Left lung (tissue), 10 donors: ENCODE measurements around the gene CLIC4. TPM values are rescaled to one million over a fixed set of nuclear protein-coding genes. Genes with fewer than 3 reads are reported as not detected.
"Not testable (repeated sequence)": the region's sequence is repeated elsewhere in the genome, so short reads cannot be mapped to it uniquely, and the experiment has no call there.

ENCODE experiments used
- ATAC-seq: fragments of 200-7000 bp; cut with Tn5 transposase; one replicate; pipeline ENCODE4 v1.9.1; 2020; ENCODE audit warnings: moderate library complexity
- DNase-seq, 4 donors: peaks; one replicate each; pipeline ENCODE4 v3.0.0-alpha.2; 2013 to 2020
- H3K27ac ChIP-seq, 2 donors: fragments of 200-600 bp; sonication (generic) in 1 of 2; one replicate each; pipeline versions ENCODE4 v1.5.0 to v1.8.0; 2020 to 2021
- H3K27me3 ChIP-seq, 2 donors: fragments of 200-600 bp; sonication (generic) in 1 of 2; one replicate each; pipeline versions ENCODE4 v1.5.0 to v1.8.0; 2020 to 2021
- H3K36me3 ChIP-seq, 2 donors: fragments of 200-600 bp; sonication (generic) in 1 of 2; one replicate each; pipeline versions ENCODE4 v1.5.0 to v1.8.0; 2020 to 2021
- H3K4me1 ChIP-seq, 2 donors: fragments of 200-600 bp; one replicate each; pipeline ENCODE4 v1.8.0; 2021
- H3K4me3 ChIP-seq, 2 donors: fragments of 200-600 bp; sonication (generic) in 1 of 2; one replicate each; pipeline versions ENCODE4 v1.5.0 to v1.8.0; 2020 to 2021; ENCODE audit warnings: mild to moderate bottlenecking in 1 of 2
- H3K9me3 ChIP-seq, 2 donors: fragments of 200-600 bp; sonication (generic) in 1 of 2; one replicate each; pipeline versions ENCODE4 v1.5.0 to v1.8.0; 2020 to 2021
- intact Hi-C, 2 donors: fragments of 100-400 bp; cut with DNase I; formaldehyde crosslinking; loops; one replicate each; pipeline versions ENCODE4 v1.11.2 to v1.14.2; 2022
- polyA plus RNA-seq, 6 donors: library from polyadenylated mRNA; unstranded; fragments of 120-200 nt; gene quantifications; one replicate each; pipeline ENCODE4 v1.2.1, GENCODE V29; 2013; ENCODE audit not compliant: insufficient read length in 6 of 6
- total RNA-seq, 2 donors: library from RNA; stranded (reverse); fragmentation: NEBNext Ultra II Directional; extraction: Animal tissue kit (Norgen Biotek cat#: 25700); gene quantifications; one replicate each; pipeline ENCODE4 v1.2.1, GENCODE V29; 2021
- TF ChIP-seq, protein P1 (sequence below), 2 donors: fragments of 200-600 bp; sonication (generic) in 1 of 2; IDR thresholded peaks; one replicate each; pipeline versions ENCODE4 v1.5.0 to v1.8.0; 2021; ENCODE audit warnings: antibody characterized with exemption in 2 of 2
- donor health status: DM: no; HTN: yes; CAD: no.
- donor health status: DM: no; HTN: no; CAD: no.

The CLIC4 gene
- total and polyA plus RNA-seq, 8 donors = 158 to 257 (median 224) TPM

DNA sequence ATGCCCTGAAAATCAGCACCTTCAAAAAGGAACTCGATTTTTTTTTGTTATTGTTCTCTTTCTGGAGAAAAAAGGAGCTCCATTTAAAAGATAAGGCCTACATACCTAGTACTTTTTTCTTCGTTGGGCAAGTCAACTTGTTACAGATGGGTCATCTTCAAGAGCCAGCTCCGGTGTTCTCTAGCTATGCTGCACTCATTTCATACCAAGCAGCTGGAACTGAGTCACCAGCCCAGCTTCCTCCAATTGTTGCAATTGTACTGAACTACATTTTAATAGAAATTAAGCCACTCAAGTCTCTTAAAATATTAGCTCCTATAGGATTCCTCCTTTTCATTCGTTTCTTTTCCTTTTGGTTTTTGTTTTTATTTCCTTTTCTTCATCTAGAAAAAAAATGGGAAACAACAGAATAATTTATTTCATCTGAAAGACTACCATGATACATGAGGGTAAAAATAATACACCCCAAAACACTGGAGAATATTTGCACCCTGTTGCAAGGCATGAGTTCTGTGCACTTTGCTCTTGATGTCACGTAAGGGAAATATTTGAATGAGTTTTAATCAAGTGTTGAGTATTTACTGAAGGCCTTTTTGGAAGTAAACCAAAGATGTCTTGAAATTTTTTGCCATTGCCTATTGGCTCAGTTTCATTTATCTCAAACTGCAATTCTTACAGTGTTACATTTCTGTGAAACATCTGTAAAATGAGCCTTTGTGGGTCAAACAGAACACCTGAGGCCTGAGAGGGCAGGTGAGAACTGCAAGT lies 60.5 kb downstream of the CLIC4 start:
- no peaks in the 10 kb centered on the region for H3K27me3 ChIP-seq
- TF ChIP-seq, protein P1, sequence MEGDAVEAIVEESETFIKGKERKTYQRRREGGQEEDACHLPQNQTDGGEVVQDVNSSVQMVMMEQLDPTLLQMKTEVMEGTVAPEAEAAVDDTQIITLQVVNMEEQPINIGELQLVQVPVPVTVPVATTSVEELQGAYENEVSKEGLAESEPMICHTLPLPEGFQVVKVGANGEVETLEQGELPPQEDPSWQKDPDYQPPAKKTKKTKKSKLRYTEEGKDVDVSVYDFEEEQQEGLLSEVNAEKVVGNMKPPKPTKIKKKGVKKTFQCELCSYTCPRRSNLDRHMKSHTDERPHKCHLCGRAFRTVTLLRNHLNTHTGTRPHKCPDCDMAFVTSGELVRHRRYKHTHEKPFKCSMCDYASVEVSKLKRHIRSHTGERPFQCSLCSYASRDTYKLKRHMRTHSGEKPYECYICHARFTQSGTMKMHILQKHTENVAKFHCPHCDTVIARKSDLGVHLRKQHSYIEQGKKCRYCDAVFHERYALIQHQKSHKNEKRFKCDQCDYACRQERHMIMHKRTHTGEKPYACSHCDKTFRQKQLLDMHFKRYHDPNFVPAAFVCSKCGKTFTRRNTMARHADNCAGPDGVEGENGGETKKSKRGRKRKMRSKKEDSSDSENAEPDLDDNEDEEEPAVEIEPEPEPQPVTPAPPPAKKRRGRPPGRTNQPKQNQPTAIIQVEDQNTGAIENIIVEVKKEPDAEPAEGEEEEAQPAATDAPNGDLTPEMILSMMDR (IDR thresholded peaks at IDR 0.05) = no peak
- ATAC-seq = peak; percentile 73
- intact Hi-C loops = no loop called here
- peak in 1 of 4 donors; percentile 48 for DNase-seq
- no peaks in the 10 kb centered on the region for H3K36me3 ChIP-seq
- H3K9me3 ChIP-seq = no peaks in the 10 kb centered on the region
- no peak overlapping the region for H3K4me3 ChIP-seq
- H3K4me1 ChIP-seq = peaks cover 24 to 56% of the 10 kb centered on the region in 2 donors
- peak overlapping the region; percentile 37 to 46 for H3K27ac ChIP-seq

GRCh38 chr1:24806588-24806987 lies 61.3 kb downstream of the CLIC4 start:
- Histone ChIP-seq H3K27ac (peak overlapping the region; percentile 37 to 38), H3K4me1 (peaks cover 20 to 49% of the 10 kb centered on the region in 2 donors)

GRCh38 chr1:24811494-24811893 lies 66.2 kb downstream of the CLIC4 start:
- ATAC-seq, intact Hi-C loops, H3K27ac ChIP-seq, DNase-seq, H3K9me3 ChIP-seq, H3K4me1 ChIP-seq, H3K4me3 ChIP-seq, H3K27me3 ChIP-seq: not testable (repeated sequence)
- peaks cover 0 to 24% of the 10 kb centered on the region in 2 donors for H3K36me3 ChIP-seq

More at GRCh38 chr1:24806588-24806987, 61.3 kb downstream of the CLIC4 start:
- ATAC-seq (no peak), DNase-seq (no peak)
- Histone ChIP-seq H3K9me3 (no peaks in the 10 kb centered on the region), H3K27me3 (no peaks in the 10 kb centered on the region), H3K4me3 (no peak overlapping the region), H3K36me3 (no peaks in the 10 kb centered on the region)
- intact Hi-C loops = no loop called here
- TF ChIP-seq, protein P1 (IDR thresholded peaks at IDR 0.05) = no peak

DNA sequence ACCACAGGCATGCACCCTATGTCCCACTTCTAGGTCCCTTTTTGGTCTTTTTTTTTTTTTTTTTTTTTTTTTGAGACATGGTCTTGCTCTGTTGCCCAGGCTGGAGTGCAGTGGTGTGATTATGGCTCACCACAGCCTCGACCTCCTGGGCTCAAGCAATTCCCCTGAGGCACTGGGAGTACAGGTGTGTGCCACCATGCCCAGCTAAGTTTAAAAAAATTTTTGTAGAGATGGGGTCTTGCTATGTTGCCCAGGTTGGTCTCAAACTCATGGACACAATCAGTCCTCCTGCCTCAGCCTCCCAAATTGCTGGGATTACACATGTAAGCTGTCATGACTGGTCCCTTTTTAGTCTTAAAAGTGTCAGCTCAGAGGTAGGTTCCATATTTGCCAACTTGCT lies 75.0 kb downstream of the CLIC4 start:
- intact Hi-C loops, H3K4me3 ChIP-seq, DNase-seq, H3K36me3 ChIP-seq, H3K27ac ChIP-seq, H3K27me3 ChIP-seq, ATAC-seq, H3K9me3 ChIP-seq: not testable (repeated sequence)
- peaks cover 12 to 20% of the 10 kb centered on the region in 2 donors for H3K4me1 ChIP-seq

DNA sequence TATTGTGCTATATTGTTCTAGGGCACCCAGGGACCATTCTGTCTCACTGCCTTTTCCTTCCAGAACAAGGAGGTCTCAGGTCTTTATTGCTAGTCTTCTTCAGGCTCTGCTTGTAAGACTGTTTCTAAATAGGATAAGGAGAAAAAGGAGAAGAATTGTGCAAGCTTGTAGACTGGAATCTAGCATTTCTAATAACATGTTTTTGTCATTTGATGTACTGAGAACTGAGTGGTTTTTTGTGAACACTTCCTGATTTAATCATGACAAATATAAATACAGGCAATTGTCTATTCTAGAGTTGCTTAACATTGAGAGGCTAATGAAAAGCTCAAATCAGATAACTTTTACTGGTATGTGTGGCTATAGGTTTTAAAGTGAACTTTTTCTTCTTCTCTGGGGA lies 77.6 kb downstream of the CLIC4 start:
- Histone ChIP-seq H3K27me3 (no peaks in the 10 kb centered on the region), H3K4me1 (peaks cover 12 to 31% of the 10 kb centered on the region in 2 donors), H3K9me3 (no peaks in the 10 kb centered on the region), H3K4me3 (no peak overlapping the region), H3K36me3 (no peaks in the 10 kb centered on the region), H3K27ac (peak overlapping the region in 1 of 2 donors; percentile 51)
- intact Hi-C loops = no loop called here
- TF ChIP-seq, protein P1 (IDR thresholded peaks at IDR 0.05) = no peak
- DNase-seq (no peak), ATAC-seq (no peak)

- ATAC-seq, H3K9me3 ChIP-seq, intact Hi-C loops, H3K4me3 ChIP-seq, H3K36me3 ChIP-seq, H3K27me3 ChIP-seq: not testable (repeated sequence)
- peaks cover 12 to 37% of the 10 kb centered on the region in 2 donors for H3K4me1 ChIP-seq
- H3K27ac ChIP-seq = peak overlapping the region in 1 of 2 donors; percentile 51
- DNase-seq = peak in 2 of 4 donors; percentile 52 to 66
These were observed 78.2 kb downstream of the CLIC4 start for GRCh38 chr1:24823486-24823885.
